GDM1 (cell line): ENCODE measurements around the gene NKIRAS1.
"Not testable (repeated sequence)": the region's sequence is repeated elsewhere in the genome, so short reads cannot be mapped to it uniquely, and the experiment has no call there.

Source experiments
- DNase-seq: peaks from one replicate; lab custom pipeline; 2025; lab: John Stamatoyannopoulos, UW

NKIRAS1 gene

GRCh38 chr3:23904545-23904944 is 12.2 kb downstream of the NKIRAS1 start:
- no peak for DNase-seq

GRCh38 chr3:23900744-23901143 is 16.0 kb downstream of the NKIRAS1 start:
- DNase-seq, result no peak

DNA sequence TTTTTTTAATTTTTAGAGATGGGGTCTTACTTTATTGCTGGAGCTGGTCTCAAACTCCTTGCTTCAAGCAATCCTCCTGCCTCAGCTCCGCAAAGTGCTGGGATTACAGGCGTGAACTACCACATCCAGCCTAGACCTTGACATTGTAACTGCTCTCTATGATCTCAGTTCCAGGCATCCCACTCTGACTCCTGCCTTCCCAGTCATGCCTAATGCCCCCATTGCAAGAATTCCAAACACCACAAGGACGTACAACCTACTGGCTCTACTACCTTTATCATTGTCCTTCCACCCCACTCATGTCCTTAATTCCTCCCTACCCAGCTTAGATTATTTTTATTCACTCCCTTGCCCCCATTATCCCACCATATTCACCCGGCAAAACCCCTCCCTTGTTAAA is 21.6 kb downstream of the NKIRAS1 start:
- no peak for DNase-seq

GRCh38 chr3:23894254-23895061 is 22.3 kb downstream of the NKIRAS1 start:
- DNase-seq, result no peak

GRCh38 chr3:23889950-23890349 is 26.8 kb downstream of the NKIRAS1 start:
- DNase-seq, result no peak

- DNase-seq, result no peak
These were observed 27.4 kb downstream of the NKIRAS1 start for GRCh38 chr3:23889386-23889785.

GRCh38 chr3:23888617-23889228 is 28.1 kb downstream of the NKIRAS1 start:
- DNase-seq, result no peak

- DNase-seq, result no peak
These were observed 30.5 kb downstream of the NKIRAS1 start for GRCh38 chr3:23886311-23886710.

GRCh38 chr3:23885210-23885609 is 31.6 kb downstream of the NKIRAS1 start:
- no peak for DNase-seq

DNA sequence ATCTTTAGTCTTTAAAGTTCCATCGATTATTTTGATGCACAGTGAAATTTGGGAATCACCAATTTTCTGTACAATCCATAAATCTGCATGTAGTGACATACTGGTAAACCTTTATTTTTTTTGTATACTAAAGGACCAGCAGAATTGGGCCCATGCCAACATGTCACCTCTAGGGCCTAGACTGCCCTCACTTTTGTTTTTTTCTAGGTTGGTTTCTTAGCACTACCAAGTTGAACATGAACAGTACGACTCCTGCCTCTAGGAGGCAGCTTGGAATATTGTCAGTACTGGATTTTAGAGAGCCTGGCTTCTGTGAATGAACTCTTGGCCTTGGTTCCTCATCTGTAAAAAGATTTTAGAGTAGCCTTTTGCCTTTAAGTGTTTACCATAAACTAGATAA is 32.3 kb downstream of the NKIRAS1 start:
- DNase-seq, result no peak

- DNase-seq, result no peak
These were observed 34.3 kb downstream of the NKIRAS1 start for GRCh38 chr3:23882487-23882918.

DNA sequence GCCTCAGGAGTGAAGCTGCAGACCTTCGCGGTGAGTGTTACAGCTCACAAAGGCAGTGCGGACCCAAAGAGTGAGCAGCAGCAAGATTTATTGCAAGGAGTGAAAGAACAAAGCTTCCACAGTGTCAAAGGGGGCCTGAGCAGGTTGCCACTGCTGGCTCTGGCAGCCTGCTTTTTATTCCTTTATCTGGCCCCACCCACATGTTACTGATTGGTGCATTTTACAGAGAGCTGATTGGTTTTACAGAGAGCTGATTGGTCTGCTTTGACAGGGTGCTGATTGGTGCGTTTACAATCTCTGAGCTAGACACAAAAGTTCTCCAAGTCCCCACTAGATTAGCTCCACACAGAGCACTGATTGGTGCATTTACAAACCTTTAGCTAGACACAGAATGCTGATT is 34.8 kb downstream of the NKIRAS1 start:
- DNase-seq, result not testable (repeated sequence)

DNA sequence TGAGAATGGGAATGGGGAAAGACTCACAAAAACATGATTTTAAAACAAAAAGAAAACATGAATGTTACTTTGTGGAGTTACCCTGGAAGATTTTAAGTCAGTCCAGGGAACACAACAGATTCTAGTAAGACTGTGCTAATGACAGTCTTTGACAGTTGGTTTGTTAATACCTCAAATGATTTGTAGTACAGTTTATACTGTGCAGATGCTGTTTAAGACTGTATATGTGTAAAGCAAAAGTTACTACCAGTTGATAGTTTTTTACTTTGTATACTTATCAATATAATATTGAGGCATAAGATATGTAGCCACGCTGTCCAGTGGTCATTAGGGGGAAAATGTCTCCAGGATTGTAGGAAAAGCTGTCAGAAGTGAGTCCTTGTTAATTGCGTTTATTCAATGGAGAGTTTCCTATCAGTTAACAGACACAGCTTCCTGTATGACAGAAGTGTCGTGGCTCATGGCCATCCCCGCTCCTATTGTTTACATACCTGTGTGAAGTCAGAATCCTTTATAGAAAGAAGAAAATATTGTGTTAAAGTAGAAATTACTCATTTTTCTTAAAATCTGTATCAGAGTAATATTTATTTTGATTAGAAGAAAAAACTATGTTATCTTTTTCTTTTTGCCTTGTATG is 36.0 kb downstream of the NKIRAS1 start:
- DNase-seq, result no peak

- DNase-seq, result no peak
These were observed 37.3 kb downstream of the NKIRAS1 start for GRCh38 chr3:23879485-23879884.

GRCh38 chr3:23877329-23877980 is 39.3 kb downstream of the NKIRAS1 start:
- no peak for DNase-seq

- DNase-seq, result no peak
These were observed 39.9 kb downstream of the NKIRAS1 start for GRCh38 chr3:23876923-23877322.

DNA sequence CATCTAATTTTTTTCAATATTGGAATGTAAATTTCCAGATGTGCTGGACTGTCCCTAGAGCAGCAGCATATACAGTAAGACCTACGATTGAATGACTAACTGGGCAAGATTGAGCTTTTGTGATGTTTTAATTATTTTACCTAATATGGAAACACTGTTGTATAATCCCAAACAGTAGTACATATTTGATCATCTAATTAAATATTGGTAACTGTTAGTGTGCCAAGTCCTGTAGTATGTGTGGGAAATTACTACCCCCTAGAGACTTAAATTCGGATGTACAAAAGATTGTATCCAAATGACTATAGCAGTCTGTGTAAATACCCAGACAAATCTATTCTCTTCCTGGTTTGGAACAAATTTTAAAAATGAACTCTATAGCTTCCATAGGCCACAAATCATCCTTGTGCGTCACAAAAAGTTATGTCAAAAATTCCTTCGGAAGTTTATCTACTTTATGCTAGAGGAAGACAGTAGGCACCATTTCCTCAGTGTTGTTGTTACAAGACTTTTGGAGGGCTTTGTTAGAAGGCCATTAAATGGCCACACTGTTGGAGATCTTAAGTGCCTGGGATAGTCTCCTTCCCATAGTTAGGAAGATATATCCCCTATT is 41.6 kb downstream of the NKIRAS1 start:
- DNase-seq, result no peak

DNA sequence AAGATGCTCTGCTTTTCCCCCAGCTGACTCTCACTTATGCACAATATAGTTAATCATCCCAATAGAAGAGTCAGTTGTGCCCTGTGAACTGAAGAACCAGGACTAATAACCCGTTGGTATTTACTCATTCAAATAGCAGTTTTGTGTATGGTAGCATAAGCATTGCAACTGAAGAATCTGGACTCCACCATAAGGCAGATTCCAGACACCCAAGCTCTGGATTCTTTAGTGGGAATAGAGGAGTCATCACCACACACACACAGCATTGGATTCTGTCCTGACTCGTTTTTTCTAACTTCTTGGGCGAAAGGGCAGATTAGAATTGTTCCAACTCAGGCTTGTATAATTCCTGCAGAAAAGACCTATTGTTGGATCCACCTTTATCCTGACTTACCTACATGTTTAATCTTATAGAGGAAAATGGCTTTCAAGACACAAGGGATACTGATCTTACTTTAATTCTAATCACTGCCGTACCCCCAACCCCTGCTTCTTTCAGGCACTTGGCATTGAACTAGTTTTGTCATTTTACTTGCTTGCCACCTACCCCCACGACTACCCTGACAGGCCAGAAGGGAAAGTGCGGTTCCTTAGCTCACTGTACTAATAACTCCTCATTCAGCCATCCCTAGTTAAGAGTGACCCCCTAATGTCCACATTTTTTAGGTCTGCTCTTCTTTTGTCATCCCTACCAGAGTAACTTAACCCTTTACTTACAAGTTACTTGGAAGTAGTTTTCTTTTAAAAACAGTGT is 42.3 kb downstream of the NKIRAS1 start:
- DNase-seq, result no peak

- DNase-seq, result no peak
These were observed 42.8 kb downstream of the NKIRAS1 start for GRCh38 chr3:23873941-23874340.

GRCh38 chr3:23872330-23872729 is 44.5 kb downstream of the NKIRAS1 start:
- DNase-seq, result no peak

GRCh38 chr3:23871361-23871760 is 45.4 kb downstream of the NKIRAS1 start:
- DNase-seq, result not testable (repeated sequence)
